ENCODE results near the gene FANCC.
A peak's percentile ranks its signal among the peaks of the same experiment; 100 is the strongest.

The FANCC gene

DNA sequence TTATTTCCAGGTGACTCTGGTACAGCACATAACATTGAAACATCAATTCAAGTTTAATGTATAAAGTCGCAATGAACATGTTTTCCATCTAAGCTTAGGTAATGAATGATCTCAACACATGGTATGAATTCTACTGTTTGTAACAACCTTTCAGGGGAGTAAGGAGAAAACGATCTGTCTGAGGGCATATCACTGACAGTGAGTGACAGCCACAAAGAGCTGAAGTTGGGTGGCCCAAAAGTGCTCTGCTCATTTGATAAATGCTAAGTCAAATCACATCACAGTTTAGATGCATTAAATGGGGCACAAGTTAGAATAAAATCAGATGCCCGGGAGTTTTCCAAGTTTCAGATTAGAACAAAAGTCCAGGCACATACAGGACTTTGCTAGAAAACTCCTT, 1.2 kb downstream of the FANCC start:
- DNase-seq (ENCODE audit: low read depth) = no peak
- TF ChIP-seq, protein P1, sequence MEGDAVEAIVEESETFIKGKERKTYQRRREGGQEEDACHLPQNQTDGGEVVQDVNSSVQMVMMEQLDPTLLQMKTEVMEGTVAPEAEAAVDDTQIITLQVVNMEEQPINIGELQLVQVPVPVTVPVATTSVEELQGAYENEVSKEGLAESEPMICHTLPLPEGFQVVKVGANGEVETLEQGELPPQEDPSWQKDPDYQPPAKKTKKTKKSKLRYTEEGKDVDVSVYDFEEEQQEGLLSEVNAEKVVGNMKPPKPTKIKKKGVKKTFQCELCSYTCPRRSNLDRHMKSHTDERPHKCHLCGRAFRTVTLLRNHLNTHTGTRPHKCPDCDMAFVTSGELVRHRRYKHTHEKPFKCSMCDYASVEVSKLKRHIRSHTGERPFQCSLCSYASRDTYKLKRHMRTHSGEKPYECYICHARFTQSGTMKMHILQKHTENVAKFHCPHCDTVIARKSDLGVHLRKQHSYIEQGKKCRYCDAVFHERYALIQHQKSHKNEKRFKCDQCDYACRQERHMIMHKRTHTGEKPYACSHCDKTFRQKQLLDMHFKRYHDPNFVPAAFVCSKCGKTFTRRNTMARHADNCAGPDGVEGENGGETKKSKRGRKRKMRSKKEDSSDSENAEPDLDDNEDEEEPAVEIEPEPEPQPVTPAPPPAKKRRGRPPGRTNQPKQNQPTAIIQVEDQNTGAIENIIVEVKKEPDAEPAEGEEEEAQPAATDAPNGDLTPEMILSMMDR (IDR thresholded peaks at IDR 0.05; ENCODE audit: control insufficient read depth, insufficient read depth, low read depth, low read length, missing control alignments) = no peak
- peak overlapping the region; percentile 89 for H3K4me3 ChIP-seq (ENCODE audit: control insufficient read depth, low read depth, low read length)

DNA sequence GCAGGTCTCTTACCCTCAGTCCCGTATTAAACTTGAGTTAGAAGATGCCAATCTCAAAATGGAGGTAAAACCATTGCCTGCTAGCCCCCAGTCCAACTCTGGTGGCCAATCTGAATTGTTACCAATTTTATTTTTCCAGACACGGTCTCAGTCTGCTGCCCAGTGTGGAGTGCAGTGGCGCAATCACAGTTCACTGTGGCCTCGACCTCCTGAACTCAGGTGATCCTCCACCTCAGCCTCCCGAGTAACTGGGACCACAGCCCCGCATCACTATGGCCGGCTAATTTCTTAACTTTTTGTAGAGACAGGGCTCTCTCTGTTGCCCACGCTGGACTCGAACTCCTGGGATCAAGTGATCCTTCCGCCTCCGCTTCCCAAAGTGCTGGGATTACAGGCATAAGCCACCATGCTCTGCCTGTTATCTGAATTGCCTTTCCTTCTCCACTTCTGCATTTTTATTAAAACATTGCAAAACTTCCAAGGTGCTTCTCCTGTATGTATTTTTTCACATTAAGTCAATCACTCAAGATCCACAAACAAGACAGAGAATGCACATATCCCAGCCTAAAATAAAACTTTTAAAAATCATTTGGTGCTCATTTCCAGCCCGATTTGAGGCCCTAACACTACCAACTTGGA, 2.3 kb downstream of the FANCC start:
- TF ChIP-seq, protein P1 (IDR thresholded peaks at IDR 0.05; ENCODE audit: control insufficient read depth, insufficient read depth, low read depth, low read length, missing control alignments) = no peak
- H3K4me3 ChIP-seq (ENCODE audit: control insufficient read depth, low read depth, low read length) = no peak overlapping the region
- no peak for DNase-seq (ENCODE audit: low read depth)

DNA sequence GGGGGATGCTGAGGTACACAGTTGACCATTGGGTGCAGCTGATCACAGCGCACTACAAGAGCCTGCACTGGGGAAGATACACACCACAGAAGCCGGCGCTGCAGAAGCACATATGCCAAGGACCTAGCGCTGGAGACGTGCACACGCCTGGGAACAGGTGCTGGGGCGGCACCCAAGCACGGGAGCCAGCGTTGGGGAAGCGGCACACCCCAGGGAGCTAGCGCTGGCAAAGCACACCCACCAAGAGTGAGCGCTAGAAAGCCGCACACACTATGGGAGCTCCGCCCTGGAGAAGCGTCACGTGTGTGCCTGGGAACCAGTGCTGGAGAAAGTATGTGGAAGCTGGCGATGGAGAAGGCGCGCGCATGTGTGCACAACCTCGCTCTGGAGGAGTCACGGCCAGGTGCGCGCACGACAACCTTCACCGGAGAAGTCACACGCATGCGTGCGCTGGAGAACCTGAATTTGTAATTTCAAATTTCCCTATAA, 4.5 kb downstream of the FANCC start:
- peak overlapping the region; percentile 46 for H3K4me3 ChIP-seq (ENCODE audit: control insufficient read depth, low read depth, low read length)
- no peak for DNase-seq (ENCODE audit: low read depth)
- TF ChIP-seq, protein P1 (IDR thresholded peaks at IDR 0.05; ENCODE audit: control insufficient read depth, insufficient read depth, low read depth, low read length, missing control alignments) = no peak

DNA sequence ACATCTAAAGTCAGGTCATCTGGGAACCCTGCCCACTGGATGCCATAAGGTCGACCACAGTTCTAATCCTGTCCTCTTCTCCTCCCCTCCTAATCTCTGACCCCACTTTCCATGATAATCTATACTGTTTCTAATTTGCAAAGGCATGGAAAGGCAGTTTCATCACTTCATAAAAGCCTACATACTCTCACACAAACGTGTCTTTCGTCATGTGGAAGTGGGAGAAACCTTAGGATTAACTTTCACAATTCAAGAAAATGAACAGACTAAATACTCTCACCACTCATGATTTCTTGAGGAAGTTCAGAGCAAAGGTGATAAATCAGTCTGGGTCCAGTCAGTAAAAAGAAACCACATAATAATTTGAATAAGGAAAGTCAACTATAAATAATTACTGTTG, 5.5 kb downstream of the FANCC start:
- TF ChIP-seq, protein P1 (IDR thresholded peaks at IDR 0.05; ENCODE audit: control insufficient read depth, insufficient read depth, low read depth, low read length, missing control alignments) = no peak
- no peak for DNase-seq (ENCODE audit: low read depth)
- H3K4me3 ChIP-seq (ENCODE audit: control insufficient read depth, low read depth, low read length) = no peak overlapping the region

DNA sequence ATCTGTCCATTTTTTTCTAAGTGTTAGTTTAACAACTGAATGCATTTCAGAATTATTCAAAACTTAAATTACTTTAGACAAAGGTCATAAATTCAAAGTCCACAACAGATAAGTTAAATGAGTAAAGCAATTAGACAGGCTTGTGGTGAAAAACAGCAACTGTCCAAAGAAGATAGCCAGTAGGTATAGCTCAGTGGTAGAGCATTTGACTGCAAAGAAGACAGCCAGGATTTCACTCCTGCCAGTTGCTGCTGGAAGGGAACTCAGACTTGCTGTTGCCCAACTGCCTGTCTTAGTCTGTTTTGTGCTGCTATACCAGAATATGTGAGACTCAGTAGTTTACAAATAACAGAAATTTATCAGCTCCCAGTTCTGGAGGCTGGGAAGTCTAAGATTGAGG, 10.0 kb downstream of the FANCC start:
- TF ChIP-seq, protein P1 (IDR thresholded peaks at IDR 0.05; ENCODE audit: control insufficient read depth, insufficient read depth, low read depth, low read length, missing control alignments) = no peak
- H3K4me3 ChIP-seq (ENCODE audit: control insufficient read depth, low read depth, low read length) = no peak overlapping the region
- no peak for DNase-seq (ENCODE audit: low read depth)

DNA sequence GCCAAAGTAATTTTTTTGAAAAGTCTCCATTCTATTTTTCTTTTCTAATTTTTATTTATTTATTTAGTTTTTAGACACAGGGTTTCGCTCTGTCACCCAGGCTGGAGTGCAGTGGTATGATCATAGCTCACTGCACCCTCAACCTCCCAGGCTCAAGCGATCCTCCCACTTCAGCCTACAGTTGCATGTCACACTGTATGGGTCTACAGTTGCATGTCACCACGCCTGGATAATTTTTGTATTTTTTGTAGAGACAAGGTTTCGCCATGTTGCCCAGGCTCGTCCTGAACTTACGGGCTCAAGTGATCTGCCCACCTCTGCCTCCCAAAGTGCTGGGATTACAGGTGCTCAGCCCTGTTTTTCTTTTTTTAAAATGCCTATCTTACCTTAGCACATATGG, 10.7 kb downstream of the FANCC start:
- no peak overlapping the region for H3K4me3 ChIP-seq (ENCODE audit: control insufficient read depth, low read depth, low read length)
- TF ChIP-seq, protein P1 (IDR thresholded peaks at IDR 0.05; ENCODE audit: control insufficient read depth, insufficient read depth, low read depth, low read length, missing control alignments) = no peak
- no peak for DNase-seq (ENCODE audit: low read depth)
